GM18526 (cell line): ENCODE results near the gene MYO1F.

Experiments
- POLR2A ChIP-seq: IDR thresholded peaks from 3 replicates; pipeline ENCODE4 v1.6.1; 2011; ENCODE audit not compliant: insufficient read length; ENCODE audit errors: extremely low read depth

MYO1F gene

DNA sequence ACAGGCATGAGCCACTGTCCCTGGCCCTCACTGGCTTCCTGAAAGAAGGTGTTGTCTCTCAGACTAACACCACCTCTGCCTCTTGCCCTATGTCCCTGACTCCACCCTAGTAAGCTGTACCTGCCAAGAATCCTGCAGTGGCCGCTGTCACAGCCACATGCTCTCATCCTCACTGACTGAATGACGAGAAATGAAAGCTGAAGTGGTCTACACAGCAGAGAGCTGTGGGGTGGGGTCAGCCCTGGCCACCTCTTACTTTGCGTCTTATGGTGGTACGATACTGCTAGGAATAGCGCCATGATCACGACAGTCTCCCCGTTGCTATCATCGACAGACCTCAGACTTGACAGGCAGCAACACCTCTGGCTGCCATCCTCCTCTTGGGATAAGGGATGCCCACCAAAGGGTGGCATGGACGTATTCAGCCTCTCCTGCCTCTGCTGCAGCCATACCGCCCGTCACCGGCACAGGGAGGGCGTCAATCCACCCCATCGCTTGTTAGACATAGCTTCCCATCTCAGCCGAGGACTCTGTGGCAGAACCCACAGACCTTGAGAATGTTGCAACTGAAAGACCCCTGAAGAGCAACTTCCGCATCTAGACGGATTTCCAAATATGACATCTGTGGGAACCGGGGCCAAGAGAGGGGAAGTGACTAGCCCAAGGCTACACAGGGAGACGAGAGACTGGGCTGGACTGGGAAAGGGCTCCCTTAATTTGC, 809 bp downstream of the MYO1F start:
- TF ChIP-seq POLR2A: no peak

GRCh38 chr19:8575467-8575997, 1.7 kb downstream of the MYO1F start:
- TF ChIP-seq POLR2A: no peak

GRCh38 chr19:8573316-8573715, 3.9 kb downstream of the MYO1F start:
- no peak for TF ChIP-seq POLR2A

GRCh38 chr19:8571006-8571411, 6.2 kb downstream of the MYO1F start:
- no peak for TF ChIP-seq POLR2A

- no peak for TF ChIP-seq POLR2A
These were observed 8.0 kb downstream of the MYO1F start for GRCh38 chr19:8569066-8569771.

DNA sequence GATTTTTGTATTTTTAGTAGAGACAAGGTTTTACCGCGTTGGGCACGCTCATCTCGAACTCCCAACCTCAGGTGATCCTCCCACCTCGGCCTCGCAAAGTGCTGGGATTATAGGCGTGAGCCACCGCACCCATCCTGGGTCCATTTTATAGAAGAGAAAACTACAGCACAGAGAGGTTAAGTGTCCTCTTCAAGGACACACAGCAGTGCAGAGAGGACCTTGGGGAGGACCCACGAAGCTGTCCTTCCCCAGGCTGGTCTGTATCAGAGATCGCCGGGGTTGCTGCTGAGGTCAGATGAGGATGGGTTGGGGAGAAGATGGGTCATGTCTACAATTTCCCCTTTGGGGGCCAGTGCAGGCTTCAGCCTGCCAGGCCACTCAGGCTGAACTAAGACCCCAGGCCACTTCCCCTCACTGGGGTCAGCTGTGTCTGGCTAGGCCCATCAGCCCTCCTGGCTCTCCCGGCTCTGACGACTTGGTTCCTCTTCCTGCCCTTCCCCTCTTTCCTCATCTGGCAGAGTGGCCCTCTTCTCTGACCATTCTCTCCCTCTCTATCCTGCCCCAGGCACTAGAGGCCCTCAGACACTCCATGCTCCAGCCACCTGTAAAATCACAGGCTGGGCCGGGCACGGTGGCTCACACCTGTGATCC, 9.6 kb downstream of the MYO1F start:
- TF ChIP-seq POLR2A: no peak

GRCh38 chr19:8566855-8567254, 10.4 kb downstream of the MYO1F start:
- TF ChIP-seq POLR2A: no peak

DNA sequence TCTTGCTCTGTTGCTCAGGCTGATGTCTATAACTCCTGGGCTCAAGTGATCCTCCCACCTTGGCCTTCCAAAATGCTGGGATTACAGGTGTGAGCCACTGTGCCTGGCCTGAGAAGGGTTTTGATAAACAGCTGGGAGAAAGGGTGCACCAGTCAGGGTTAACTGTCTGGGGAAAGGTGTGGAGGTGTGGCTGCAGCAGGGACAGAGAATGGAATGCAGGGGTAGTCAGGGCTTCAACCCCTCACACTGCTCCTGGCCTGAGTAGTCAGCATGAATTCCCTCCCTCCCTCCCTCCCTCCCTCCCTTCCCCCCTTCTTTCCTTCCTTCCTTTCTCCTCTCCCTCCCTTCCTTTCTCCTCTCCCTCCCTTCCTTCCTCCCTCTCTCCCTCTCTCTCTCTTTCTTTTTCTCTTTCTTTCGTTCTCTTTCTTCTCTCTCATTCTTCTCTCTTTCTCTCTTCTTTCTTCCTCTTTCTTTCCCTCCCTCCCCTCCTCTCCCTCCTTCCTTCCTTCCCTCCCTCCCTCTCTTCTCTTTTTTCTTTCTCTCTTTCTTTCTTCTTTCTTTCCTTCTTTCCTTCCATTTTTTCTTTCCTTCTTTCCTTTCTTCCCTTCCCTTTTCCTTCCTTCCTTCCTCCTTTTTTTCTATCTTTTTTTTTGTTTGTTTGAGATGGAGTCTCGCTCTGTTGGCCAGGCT, 16.0 kb downstream of the MYO1F start:
- no peak for TF ChIP-seq POLR2A

DNA sequence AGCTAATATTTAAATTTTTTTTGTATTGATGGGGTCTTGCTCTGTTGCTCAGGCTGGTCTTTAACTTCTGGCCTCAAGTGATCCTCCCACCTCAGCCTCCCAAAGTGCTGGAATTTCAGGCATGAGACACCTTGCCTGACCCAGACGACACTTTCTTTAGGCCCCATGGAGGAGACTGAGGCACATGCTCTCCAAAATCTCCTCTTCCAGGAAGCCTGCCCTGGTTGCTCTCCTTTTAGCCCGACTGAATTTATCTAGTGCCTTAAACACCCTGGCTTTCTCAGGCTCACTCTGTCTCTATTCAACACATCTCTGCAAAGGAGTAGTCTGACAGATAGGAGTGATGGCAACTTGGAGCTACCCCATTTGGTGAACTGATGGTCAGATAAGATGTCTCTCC, 18.9 kb downstream of the MYO1F start:
- no peak for TF ChIP-seq POLR2A

GRCh38 chr19:8557642-8558238, 19.5 kb downstream of the MYO1F start:
- TF ChIP-seq POLR2A: no peak

- no peak for TF ChIP-seq POLR2A
These were observed 24.4 kb downstream of the MYO1F start for GRCh38 chr19:8552810-8553209.

GRCh38 chr19:8550070-8550469, 27.2 kb downstream of the MYO1F start:
- TF ChIP-seq POLR2A: no peak

DNA sequence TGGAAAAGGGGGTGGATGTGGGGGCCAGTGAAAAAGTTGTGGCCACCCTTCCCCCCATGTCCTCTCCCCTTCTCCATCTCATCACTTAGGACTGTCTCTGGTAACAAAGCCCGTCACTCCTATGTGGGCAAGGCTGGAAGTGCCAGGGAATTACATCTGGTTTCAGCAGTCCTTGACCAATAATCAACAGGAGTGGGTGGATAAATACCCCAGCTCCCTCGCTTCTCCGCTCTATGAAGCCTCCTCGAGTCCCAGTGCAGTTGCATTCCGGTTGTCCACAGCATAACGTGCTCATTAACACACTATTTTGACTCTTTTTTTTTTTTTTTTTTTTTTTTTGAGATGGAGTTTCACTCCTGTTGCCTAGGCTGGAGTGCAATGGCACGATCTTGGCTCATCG, 31.5 kb downstream of the MYO1F start:
- TF ChIP-seq POLR2A: no peak

GRCh38 chr19:8544168-8544567, 33.1 kb downstream of the MYO1F start:
- TF ChIP-seq POLR2A: no peak

DNA sequence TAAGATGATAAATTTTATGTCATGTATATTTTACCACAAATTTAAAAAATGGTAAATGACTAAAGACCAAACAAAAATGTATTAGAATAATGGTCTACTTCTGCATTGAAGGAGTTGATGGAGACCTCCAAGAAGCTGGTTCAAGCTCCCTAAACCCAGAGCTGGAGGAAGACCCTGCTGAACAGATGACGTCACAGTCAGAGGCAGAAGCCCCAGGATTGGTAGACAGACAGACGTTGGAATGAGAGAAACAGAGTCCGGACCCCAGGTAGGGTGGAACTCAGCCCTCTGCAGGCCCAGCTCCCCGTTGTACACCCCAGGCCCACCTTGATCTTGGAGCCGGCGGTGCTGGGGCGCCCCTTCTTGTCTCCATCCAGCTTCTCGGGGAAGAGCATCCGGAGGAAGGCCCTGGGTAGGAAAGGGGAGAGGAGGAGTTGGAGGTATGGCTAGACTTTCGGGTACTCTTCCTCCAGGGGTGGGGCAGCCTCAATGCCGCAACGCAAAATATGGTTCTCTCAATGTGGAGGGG, 37.6 kb downstream of the MYO1F start:
- TF ChIP-seq POLR2A: no peak

DNA sequence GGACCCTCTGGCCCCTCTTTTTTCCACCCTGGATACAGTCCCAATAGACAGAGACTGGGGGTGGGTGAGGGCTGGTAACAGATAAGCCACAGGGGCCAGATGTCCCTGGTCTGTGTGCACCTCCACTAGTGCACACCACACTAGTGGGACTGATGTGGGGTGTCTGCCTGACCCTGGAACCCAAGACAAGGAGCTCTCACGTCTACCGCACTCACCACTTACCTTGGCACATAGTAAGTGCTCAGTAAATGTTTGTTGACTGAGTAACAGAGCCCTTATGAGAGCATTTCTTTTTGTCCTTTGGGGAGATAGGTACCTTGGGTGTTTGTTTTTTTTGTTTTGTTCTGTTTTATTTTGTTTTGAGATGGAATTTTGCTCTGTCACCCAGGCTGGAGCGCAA, 40.1 kb downstream of the MYO1F start:
- no peak for TF ChIP-seq POLR2A
